C4-2B (cell line): Measurements from ENCODE around the gene CLTCL1.

ENCODE experiments used
- H3K27ac ChIP-seq: fragments of 450-650 bp; 2 replicates; pipeline ENCODE4 v1.5.1; 2017
- CTCF ChIP-seq: fragments of 450-650 bp; conservative IDR thresholded peaks from 2 replicates; pipeline ENCODE4 v1.5.1; 2017; ENCODE audit warnings: mild to moderate bottlenecking
- ZFX ChIP-seq: fragments of 450-650 bp; IDR thresholded peaks from 2 replicates; pipeline ENCODE4 v1.6.1; 2017

The CLTCL1 gene

GRCh38 chr22:19222242-19223005 is 69.1 kb downstream of the CLTCL1 start:
- no peak for TF ChIP-seq CTCF
- TF ChIP-seq ZFX: no peak
- no peak overlapping the region for H3K27ac ChIP-seq

- no peak overlapping the region for H3K27ac ChIP-seq
- TF ChIP-seq ZFX (no peak), CTCF (no peak)
These were observed 70.7 kb downstream of the CLTCL1 start for GRCh38 chr22:19220867-19221266.

GRCh38 chr22:19218541-19219233 is 72.8 kb downstream of the CLTCL1 start:
- H3K27ac ChIP-seq: no peak overlapping the region
- no peak for TF ChIP-seq ZFX
- no peak for TF ChIP-seq CTCF

- TF ChIP-seq CTCF (no peak), ZFX (no peak)
- H3K27ac ChIP-seq: no peak overlapping the region
These were observed 74.9 kb downstream of the CLTCL1 start for GRCh38 chr22:19216579-19216978.

- TF ChIP-seq CTCF: no peak
- TF ChIP-seq ZFX: no peak
- H3K27ac ChIP-seq: no peak overlapping the region
These were observed 76.2 kb downstream of the CLTCL1 start for GRCh38 chr22:19215360-19215759.

GRCh38 chr22:19214078-19214473 is 77.4 kb downstream of the CLTCL1 start:
- no peak overlapping the region for H3K27ac ChIP-seq
- TF ChIP-seq CTCF: no peak
- TF ChIP-seq ZFX: no peak

- no peak overlapping the region for H3K27ac ChIP-seq
- TF ChIP-seq CTCF: no peak
- TF ChIP-seq ZFX: no peak
These were observed 78.0 kb downstream of the CLTCL1 start for GRCh38 chr22:19213442-19214077.
